HG03103 (cell line): Measurements from ENCODE around the gene URI1.
A peak's percentile ranks its signal among the peaks of the same experiment; 100 is the strongest.
"Not testable (repeated sequence)": the region's sequence is repeated elsewhere in the genome, so short reads cannot be mapped to it uniquely, and the experiment has no call there.

ENCODE experiments used
- ATAC-seq: cut with Tn5 transposase; IDR thresholded peaks from one replicate; pipeline ENCODE4 v1.9.1; 2021; ENCODE audit warnings: low read depth; ENCODE audit not compliant: unreplicated experiment

URI1 gene

DNA sequence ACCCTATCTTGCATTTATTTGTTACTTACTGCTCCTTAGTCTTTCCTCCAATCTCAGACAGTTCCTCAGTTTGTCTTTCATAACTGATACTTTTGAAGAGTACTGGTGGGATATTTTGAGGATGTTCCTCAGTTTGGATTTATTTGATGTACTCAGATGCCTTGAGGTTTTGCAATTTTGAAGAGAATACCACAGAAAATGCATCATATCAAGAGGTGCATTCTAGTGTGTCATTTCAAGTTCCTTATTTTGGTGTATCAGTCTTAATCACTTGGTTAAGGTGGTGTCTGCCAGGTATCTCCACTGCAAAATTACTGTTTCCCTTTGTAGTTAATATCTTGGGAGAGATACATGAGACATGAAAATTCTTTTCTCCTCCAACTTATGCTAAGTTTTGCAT, 75.1 kb downstream of the URI1 start:
- ATAC-seq: peak; percentile 70

DNA sequence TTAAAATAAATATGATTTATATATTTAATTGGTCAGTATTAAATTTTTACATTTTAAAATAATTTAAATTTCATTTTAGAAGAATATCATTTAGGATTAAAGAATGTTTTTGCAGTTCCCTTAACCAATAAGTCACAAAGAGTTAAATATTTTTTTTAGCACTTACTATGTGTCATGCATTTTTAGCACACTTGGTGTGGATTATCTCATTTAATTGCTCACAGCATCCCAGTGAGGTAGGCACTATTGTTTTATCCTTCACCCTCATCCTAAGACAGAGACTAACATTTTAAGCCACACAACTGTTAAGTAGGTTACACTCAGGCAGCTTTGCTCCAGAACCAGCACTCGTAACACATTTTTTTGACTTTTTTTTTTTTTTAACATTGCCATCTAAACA, 78.2 kb downstream of the URI1 start:
- no peak for ATAC-seq

DNA sequence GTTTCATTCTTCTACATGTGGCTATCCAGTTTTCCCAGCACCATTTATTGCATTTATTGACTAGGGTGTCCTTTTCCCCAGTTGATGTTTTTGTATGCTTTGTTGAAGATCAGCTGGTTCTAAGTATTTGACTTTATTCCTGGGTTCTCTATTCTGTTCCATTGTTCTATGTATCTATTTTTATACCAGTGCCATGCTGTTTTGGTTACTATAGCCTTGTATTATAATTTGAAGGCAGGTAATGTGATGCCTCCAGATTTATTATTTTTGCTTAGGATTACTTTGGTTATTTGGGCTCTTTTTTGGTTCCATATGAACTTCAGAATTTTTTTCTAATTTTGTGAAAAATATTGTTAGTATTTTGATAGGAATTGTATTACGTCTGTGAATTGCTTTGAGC, 80.6 kb downstream of the URI1 start:
- ATAC-seq: no peak

DNA sequence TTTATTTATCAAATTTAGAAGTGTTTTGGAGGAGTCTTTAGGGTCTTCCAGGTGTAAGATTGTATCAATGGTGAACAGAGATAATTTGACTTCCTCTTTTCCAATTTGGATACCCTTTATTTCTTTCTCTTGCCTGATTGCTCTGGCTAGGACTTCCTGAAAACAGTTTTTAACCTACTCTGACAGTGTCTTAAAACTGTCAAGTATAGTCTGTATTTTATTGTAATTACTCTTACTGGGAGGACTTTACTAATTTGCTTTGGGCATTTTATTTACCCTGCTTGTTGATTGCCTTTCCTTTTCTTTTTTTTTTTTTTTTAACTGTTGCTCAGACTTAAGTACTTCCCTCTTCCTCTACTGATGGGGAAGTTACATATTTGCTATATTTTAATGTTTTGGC, 81.3 kb downstream of the URI1 start:
- ATAC-seq: no peak

DNA sequence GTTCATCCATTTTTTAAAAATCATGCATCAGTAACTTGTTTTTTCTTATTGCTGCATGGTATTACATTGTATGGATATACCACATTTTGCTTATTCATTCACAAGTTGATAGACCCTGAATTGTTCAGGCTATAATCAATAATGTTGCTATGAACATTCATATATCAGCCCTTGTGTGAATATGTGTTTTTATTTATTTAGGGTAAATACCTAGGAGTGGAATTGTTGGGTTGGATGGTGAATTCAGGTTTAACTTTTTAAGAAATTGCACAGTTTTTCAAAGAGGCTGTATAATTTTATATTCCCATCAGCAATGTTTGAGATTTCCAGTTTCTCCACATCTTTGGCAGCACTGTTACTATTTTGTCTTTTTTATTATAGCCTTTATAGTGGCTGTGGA, 82.1 kb downstream of the URI1 start:
- ATAC-seq: no peak

DNA sequence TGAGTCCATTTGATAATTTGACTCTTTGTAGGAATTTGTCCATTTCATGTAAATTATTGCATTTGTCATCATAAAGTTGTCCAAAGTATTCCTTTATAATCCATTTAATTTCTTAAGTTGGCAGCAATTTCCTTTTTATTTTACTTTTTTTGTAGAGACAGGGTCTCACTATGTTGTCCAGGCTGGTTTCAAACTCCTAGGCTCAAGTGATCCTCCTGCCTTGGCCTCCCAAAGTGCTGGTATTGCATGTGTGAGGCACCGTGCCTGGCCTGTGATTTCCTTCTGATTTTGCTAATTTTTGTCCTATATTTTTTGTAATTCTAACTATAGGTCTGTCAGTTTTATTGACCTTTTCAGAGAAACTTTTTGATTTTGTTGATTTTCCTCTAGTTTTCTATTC, 84.9 kb downstream of the URI1 start:
- ATAC-seq: no peak

DNA sequence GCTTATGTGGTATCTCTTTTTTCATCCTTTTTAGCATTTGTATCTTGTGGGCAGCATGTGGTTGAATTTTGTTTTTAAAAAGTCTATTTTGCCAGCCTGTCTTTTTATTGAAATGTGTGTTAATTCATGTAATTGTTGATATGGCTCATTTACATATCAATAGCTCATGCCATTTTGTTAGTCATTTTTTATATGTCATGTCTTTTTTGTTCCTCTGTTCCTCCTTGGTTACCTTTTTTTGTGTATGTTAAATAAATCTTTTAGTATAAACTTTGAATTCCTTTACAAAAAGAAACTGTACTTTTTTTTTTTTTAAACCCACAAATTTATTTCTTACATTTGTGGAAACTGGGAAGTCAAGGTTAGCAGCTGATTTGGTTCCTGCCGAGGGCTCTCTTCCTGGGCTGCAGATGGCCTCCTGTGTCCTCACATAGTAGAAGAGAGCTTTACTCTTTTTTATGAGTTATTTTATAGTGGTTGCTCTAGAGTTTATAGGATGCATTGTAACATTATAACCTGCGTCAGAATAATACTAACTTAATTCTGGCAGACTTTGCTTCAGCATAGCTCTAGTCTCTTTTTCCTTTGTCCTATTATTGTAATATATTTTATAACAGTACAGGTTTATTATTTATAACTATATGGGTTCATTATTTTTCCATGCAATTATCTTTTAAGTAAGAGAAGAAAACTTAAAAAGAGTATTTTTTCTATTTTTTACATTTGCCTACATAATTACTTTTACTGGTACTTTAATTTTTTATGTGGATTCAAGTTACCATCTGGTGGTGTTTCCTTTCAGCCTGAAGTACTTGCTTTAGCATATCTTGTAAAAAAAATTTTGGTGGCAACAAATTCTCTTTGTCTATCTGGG, 86.3 kb downstream of the URI1 start:
- ATAC-seq: no peak

DNA sequence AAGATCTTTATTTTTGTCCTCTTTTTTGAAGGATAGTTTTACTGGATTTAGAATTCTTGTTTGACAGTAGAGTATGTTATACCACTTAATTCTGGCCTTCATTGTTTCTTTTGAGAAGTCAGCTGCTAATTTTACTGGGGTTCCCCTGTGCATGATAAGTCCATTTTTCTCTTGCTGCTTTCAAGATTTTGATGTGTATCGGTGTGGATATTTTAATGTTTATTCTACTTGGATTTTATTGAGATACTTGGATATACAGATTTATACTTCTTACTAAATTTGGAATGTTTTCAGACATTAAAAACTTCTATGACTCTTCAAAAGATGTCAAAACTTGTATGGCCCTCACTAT, 86.9 kb downstream of the URI1 start:
- no peak for ATAC-seq

DNA sequence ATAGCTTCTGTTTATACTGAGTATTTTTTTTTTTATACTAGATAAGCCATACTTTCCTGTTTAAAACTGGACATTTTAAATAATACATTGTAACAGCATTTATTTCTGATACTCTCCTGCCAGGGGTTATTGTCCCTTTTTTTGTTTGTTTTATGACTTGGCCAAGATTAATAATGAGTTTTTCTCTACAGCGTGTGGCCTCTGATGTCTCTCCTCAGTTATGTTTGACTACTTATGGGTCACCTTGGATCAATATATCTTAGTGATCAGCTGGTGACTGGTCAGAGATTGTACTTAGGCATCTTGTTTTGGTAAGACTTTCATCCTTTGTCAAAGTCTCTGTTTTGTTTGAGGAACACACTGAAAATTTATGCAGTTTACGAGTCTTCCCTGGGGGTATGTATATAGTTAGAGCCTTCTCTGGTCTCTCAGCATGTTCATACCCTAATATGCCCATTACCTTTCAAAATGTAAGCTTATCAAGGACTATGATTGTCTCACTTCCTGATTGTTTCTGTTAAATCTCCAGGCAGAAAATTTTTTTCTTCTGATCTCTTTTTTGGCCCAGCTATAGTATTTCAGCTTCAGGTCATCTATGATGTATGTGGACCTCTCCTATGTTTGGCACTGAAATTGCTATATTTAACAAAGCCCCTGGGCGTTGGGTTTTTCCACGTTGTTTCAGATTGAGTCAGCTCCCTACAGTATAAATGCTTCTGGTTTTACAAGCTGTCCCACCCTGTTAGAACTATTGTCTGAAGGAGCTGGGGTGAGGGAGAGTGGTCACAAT, 87.9 kb downstream of the URI1 start:
- ATAC-seq: peak; percentile 84

DNA sequence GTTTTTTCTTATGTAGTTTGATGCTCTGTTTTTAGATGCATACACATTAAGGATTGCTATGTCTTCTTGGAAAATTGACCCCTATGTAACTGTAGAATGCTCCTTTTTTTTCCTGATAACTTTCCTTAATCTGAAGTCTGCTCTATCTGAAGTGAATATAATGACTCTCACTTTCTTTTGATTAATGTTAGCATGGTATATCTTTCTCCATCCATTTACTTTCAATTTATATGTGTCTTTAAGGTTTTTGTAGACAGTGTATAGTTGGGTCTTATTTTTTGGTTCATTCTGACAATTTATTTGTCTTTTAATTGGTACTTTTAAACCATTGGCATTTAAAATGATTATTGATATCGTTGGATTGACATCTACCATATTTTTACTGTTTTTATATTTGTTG, 92.3 kb downstream of the URI1 start:
- ATAC-seq: no peak

DNA sequence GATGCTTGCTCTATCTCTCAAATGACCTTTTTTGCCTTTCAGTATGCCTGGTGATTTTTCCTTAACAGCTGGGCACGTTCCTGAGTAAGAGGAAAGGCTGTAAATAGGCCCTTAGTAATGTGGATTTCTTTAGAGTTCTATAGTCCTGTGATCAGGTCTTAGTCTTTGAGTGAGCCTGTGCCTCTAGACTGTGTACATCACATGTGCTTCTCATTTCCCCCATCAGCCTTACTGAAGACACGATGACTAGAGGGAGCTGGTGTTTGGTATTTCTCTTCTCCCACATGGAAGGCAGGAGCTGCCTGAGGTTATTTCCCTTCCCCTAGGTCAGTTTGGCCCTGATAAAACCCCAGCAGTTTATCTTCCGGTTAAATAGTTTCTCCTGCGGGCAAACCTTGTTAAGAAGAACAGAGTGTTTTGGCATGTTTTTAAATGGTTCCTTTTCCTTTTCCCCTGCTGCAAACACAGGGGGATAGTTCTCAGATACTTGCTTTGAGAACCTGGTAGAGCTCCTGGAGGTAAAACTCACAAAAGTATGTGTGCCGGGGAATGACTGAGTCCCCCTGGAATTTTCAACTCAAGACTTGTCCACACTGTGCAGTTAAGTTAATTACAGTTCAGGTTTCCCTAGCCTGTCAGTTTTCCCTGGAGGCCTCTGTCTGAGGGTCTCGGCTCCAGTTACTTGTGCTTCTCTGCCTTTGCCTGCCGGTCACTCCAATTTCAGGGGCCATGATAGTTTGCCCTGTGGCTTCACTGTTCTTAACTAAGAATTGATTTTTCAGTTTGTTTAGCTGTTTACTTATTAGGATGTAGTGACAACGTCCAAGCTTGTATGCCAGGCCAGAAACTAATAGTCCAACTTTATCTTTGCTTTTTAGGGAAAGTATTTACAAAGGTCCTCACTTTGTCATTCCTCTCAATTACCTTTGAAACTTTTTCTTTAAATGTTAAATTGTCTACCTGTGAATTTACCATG, 94.4 kb downstream of the URI1 start:
- no peak for ATAC-seq

DNA sequence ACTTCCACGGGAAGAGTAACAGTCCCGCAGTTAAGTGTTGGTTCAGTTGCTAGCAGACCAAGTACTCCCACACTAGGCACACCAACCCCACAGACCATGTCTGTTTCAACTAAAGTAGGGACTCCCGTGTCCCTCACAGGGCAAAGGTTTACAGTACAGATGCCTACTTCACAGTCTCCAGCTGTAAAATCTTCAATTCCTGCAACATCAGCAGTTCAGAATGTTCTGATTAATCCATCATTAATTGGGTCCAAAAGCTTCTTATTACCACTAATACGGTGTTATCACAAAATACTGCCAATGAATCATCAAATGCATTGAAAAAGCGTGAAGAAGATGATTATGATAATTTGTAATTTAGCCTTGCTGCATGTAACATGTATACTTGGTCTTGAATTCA, 95.8 kb downstream of the URI1 start:
- no peak for ATAC-seq

DNA sequence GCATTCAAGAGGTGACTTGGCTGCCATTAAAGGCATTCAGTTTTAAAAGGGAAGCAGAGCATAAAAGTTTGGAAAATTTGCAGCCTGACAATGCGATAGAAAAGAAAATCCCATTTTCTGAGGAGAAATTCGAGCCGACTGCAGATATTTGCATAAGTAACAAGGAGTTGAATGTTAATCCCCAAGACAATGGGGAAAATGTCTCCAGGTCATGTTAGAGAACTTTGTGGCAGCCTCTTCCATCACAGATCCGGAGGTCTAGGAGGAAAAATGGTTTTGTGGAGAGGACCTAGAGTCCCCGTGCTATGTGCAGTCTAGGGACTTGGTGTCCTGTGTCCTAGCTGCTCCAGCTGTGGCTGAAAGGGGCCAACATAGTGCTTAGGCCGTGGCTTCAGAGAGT, 99.9 kb downstream of the URI1 start:
- not testable (repeated sequence) for ATAC-seq

DNA sequence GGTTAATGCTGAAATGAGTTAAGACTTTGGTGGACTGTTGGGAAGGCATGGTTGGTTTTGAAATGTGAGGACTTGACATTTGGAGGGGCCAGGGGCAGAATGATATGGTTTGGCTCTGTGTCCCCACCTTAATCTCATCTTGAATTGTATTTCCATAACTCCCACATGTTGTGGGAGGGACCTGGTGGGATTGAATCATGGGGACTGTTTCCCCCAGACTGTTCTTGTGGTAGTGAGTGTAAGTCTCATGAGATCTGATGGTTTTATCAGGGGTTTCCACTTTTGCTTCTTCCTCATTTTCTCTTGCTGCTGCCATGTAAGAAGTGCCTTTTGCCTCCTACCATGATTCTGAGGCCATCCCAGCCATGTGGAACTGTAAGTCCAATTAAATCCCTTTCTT, 101.0 kb downstream of the URI1 start:
- not testable (repeated sequence) for ATAC-seq

DNA sequence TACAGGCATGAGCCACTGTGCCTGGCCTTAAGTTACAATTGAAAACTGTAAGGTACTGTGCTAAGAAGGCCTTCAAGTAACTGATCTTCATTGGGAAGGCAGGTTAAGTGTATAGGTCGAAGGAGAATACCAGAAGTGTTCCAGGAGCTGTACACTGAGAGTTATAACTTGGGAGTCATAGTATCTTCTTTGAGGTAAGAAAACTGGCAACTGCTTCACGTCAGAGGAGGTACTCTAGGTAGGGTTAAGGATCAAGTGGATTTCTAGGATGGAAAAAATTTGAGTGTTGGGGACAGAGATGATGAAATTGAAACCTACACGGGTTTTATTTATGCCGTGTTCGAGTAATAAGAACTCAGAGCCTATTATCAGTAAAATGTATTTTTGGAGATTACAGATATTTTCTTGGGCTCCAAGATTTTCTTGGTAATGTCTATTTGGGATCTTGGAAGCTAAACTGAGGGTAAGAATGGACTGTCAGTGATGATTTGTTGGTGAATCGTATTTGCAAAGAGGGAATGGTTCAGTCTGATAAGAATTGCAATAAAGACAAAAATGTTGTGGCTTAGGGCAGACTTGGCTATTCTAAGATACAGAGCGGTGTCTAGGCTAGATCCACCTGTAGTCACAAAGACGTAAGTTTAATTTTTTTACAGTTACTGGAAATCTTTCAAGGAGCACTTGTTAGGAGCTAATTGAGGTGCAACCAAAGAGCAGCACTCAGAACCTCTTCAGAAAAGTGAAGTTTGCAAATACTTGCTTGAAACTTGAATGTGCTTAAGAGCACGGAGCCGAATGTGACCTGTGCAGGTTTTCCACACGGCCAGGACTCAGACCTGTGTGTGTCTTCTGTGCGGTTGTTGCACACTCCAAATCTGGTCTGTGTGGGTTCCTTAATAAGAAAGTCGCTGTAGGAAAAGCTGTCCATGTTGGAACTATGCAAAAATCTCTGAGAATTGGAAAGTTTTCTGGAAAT, 102.5 kb downstream of the URI1 start:
- ATAC-seq: no peak

DNA sequence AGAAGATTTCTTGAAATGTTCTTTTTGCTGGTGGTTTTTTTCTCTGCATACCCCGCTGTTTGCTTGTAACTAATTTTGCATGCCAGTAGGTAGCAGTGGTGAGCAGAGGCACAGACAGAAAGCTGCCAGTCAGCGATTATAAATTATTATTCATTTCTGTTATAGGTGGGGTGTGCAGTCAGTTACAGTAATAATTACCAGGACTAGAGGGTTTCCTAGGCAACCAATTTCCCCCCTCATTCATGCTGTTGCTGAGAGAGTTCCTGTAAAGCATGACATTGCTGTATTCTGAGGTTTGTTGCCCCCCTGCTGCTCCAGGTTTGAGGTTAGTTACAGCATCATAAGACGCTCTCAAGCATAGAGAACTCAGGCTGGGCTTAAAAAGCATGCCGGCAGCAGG, 104.5 kb downstream of the URI1 start:
- ATAC-seq: peak; percentile 52

DNA sequence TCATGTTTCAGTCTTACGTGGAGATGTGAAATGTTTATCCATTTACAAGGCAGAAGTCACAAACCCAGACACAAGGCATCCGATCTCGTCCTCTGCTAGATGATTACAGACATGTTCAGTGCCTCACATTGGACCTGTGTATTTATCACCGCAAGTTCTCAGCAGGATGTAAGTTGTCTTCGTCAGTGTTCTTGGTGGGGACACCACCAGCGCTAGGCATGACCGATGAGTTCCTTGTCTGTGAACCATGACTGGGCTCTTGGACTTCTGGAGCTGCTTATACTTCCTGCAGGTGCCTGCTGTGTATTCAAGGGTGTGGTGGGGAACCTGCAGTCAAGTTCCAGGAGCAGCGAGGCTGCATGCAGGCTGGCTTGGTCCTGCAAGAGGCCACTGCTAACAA, 105.4 kb downstream of the URI1 start:
- ATAC-seq: no peak

DNA sequence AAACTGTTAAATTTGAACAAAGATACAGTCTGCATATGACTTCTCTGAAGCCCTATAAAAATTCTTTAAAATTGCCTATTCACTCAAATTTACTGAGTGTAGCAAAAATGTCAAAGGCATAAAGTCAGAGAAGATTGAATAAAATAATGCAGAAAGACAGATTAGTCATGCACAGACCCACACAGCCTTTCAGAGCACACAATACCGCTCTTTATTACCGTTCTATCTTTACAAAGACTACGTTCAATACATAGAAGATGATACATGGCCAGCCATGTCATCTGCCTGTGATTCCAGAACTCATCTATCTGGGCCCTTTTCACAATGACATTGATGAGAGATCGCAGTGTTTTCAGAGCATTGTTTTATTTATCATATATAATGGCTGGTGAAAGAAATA, 107.2 kb downstream of the URI1 start:
- ATAC-seq: no peak

DNA sequence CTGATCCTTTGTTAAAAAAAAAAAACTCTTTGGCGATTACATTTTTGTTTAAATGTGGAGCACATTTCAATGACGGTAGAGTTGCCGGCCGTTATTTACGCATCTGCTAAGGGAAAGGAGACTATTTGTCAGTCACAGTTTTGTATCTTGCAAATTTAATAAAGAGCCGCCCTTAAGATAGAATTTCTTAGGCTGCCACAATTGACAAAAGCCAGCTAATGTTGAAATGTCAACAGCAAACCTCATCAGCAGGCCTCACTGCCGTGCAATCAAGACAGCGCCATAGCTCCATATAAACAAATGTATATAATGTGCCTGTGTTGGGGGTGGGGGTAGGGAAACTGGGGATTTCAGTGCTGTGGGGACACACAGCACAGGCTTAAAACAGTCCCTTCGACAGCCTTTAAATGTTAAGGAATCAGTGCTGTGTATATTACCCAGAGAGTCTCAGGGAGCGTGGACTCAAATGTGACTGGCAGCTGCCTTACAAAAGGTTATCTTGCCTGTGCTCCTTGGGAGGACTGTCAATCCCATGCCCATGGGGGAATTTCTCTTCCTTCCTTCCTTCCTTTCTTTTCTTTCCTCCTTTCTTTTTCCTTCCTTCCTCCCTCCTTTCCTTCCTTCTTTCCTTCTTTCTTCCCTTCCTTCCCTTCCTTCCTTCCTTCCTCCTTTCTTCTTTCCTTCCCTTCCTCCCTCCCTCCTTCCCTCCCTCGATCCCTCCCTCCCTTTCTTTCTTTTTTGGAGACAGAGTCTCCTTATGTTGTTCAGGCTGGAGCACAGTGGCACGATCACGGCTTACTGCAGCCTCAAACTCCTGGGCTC, 108.0 kb downstream of the URI1 start:
- no peak for ATAC-seq
